ENCODE data around the gene FZD2. TPM values are rescaled to one million over a fixed set of nuclear protein-coding genes. Genes with fewer than 3 reads are reported as not detected.

FZD2 gene
- total and polyA plus RNA-seq, 9 of the 15 experiments (the other 6 are each of a cell fraction or from before 2014, with no cell fraction given) = 0.03 to 4.5 (median 1.1) TPM; not detected in 1

- TF ChIP-seq PHTF2 (CRISPR knock-in tag; IDR thresholded peaks at IDR 0.05) (no peak), BRF2 (IDR thresholded peaks at IDR 0.05; ENCODE audit: borderline replicate concordance, insufficient read depth, insufficient read length) (no peak), FOXJ2 (tag; IDR thresholded peaks at IDR 0.05) (no peak), HDAC3 (IDR thresholded peaks at IDR 0.05; ENCODE audit: borderline replicate concordance, partially characterized antibody) (no peak), ZBTB49 (CRISPR knock-in tag; IDR thresholded peaks at IDR 0.05; ENCODE audit: borderline replicate concordance) (no peak), NR2C2 (CRISPR knock-in tag; IDR thresholded peaks at IDR 0.05) (no peak), NR2C2 (tag; IDR thresholded peaks at IDR 0.05) (peak; percentile 24; the same call in 1 of the 2 replicates), TGIF2 (CRISPR knock-in tag; IDR thresholded peaks at IDR 0.05) (no peak), E2F1 (CRISPR knock-in tag; IDR thresholded peaks at IDR 0.05) (no peak), MBD2 (IDR thresholded peaks at IDR 0.05; ENCODE audit: borderline replicate concordance, low read depth) (no peak), KLF6 (CRISPR knock-in tag; IDR thresholded peaks at IDR 0.05; ENCODE audit: borderline replicate concordance) (no peak), THAP7 (CRISPR knock-in tag; IDR thresholded peaks at IDR 0.05) (no peak), BRD4 (IDR thresholded peaks at IDR 0.05) (no peak; the same call in 1 of the 2 replicates)
These were observed at the start of gene FZD2 (continued) for GRCh38 chr17:44556832-44557606.

Data from K562 (cell line).